Activated CD4-positive, alpha-beta T cell treated with anti-CD3 and anti-CD28 coated beads, Interleukin-2, amount 50 U/mL, for 1 hour (primary cell): ENCODE measurements around the gene DNAJC5.
A peak's percentile ranks its signal among the peaks of the same experiment; 100 is the strongest.

Source experiments
- DNase-seq: peaks from one replicate; pipeline ENCODE4 v3.0.0-alpha.2; 2020

Gene DNAJC5

DNA sequence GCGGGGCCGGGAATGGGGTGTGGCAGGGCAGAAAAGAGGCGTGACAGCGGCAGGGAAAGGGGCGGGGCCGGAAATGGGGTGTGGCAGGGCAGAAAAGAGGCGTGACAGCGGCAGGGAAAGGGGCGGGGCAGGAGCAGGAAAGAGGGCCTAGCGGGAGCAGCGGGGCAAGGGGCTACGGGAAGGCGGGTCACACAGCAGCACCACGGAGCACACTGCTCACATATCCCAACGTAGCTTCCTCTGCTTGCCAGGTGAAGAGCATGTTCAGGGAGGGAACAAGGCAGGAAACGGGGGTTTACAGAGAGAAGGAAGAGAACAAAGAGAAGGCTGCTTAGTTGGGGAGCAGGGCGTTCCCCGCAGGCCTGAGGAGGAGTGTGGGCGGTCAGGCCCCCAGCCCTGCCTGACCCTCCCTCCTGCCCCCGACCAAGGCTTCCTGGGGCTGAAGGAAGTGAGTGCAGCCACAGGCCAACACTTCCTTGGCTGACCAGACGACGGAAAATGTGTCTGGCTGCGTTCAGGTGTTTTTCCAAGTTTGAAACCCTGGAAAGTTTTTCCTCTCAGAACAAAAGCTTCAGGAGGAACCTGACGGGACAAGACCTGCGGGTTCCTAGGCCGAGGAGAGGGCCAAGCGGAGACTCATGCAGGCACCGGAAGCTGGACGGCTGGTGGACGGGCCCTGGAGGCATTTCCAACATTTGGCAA, 47.5 kb downstream of the DNAJC5 start:
- DNase-seq = peak; percentile 40

DNA sequence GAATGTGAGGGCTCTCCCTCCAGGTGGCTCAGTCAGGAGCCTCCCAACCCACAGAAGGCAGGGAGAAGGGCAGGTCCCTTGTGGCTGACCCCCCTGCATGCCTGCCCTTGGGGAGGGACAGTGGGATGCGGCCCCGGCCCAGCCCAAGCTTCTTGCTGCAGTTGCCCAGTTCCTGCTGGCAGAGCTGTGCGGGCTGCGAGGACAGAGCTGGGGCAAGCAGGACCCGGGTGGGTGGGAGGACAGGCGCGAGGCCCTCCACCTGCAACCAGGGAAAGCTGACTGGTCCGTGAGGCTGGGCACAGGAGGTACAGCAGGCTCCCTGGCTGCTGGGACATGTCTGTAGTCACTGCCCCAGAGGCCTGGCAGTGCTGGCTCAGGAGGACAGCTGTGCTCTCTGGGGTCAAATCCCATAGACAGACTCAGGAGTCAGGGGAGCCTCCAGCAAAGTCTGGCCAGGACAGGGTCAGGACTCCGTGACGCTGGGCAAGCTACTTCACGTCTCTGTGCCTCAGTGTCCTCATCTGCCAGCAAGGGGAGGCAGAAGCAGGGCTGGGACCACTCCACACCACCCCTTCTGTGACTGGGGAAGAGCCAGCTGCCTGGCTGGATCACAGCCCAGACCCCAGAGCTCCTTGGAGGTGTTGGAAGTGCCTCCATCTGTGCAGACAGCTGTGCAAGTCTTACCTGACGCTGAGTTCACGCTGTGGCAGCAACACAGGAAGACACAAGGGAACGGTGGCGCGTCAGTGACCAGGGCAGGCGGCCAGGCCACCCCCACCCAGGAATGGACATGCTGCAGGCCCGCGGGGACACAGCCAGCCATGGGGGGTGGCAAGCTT, 48.3 kb downstream of the DNAJC5 start:
- no peak for DNase-seq

DNA sequence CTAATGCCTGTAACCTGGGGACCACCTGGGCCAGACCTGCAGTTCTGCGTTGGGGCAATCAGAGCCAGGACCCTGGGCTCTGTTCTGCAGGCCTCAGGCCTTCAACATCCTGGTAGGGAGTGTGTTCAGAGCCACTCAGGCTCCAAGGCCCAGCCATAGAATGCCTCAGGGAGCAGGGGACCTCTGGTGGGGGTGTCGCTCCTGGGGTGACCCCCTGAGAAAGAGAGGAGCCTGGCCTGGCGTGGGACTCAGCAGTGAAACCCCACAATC, 48.8 kb downstream of the DNAJC5 start:
- no peak for DNase-seq

DNA sequence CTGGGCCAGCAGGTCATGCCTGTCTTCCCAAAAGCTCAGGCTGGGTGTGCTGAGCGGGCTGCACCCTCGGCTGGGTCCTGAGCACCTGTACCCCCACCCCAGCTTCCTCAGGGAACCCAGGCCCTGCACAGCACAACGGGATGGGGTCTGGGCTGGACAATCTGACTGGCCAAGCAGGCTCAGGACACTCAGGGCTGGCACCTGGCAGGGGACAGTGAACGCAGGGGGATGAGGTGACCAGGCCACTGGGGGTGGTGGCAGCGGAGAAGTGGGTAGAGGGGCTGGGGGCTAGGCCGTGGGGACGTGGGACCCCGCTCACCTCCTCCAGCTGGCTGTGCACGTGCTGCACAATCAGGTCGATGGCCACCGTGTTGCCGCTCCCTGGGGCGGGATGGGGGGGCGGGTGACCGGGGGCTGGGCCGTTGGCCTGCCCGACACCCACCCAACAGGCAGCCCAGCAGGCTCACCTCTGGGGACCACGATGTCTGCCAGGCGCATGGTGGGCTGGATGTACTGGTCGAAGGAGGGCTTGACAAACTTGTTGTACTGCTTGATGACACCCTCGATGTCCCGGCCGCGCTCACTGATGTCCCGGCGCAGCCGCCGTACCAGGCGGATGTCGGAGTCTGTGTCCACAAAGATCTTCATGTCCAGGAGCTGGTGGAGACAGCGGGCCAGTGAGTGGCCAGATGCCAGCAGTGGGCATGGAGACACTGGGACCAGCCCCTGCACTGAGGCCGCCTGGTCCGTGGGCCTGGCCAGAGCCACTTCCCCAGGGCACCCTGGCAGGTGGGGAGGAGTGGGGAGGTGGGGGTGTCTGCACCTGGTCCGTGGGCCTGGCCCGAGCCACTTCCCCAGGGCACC, 49.4 kb downstream of the DNAJC5 start:
- no peak for DNase-seq

DNA sequence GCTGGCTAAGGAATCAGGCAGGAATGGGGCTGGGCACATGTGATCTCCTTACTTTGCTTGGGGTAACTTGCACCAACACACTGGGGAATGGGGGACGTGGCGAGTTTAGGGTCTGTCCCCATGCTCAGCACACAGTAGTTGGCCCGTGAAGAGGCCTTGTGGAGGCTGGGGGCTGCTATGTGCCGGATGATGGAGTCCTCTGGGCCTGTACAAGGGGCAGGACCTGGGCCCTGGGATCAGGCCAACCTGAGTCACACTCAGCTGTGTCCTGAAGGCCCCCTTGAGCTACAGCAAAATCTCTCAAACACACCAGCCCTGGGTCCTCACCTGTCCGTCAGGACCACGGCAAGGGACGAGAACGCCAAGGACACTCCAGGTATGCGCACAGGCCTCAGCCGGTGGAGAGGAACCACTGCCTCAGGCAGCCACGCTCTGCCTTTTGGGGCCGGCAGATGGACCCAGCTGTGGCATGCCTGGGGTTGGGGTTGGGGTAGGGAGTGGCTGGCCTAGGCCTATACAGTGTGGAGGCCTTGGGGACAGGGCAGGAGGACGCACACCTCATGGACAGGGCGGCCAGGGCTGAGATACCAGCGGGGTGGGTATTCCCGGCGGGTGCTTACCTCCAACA, 50.2 kb downstream of the DNAJC5 start:
- DNase-seq = no peak

DNA sequence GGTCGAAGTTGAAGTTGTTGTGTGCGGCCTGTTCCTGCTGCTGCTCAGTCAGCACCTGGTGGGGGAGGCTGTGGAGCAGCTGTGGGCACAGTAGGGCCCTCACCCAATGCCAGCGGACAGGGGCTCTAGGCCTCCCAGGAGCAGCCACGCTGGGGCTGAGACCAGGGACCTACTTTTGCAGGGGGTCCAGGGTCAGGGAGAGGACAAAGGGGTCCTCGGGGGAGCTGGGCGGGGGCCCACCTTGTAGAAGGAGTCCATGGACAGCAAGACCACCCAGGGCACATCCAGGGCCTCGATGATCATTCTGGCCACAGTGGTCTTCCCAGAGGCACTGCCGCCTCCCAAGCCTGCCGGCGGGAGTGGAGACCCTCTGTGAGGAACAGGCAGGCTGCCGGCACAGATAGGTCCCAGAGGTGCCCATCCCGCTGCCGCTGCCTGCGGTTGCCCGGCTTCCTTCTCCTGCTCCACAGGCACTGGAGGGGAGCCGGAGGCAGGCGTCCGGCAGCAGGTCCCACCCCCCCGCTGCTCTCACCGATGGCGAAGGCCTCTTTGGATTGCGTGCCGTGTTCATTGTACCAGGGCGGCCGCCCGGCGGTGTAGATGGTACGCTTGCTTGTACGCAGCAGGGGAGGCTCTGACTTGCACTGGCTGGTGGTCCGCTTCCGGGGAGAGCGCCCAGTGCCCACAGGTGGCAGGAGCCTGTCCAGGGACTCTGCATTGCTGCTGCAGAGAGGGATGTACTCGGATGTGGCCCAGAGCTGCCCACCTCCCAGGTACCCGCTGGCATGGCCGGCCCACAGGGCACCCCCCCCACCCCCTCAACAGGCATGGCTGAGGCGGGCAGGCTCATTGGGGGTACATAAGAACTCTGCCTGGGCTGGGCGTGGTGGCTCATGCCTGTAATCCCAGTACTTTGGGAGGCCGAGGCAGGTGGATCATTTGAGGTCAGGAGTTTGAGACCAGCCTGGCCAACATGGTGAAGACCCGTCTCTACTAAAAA, 51.3 kb downstream of the DNAJC5 start:
- DNase-seq = no peak

DNA sequence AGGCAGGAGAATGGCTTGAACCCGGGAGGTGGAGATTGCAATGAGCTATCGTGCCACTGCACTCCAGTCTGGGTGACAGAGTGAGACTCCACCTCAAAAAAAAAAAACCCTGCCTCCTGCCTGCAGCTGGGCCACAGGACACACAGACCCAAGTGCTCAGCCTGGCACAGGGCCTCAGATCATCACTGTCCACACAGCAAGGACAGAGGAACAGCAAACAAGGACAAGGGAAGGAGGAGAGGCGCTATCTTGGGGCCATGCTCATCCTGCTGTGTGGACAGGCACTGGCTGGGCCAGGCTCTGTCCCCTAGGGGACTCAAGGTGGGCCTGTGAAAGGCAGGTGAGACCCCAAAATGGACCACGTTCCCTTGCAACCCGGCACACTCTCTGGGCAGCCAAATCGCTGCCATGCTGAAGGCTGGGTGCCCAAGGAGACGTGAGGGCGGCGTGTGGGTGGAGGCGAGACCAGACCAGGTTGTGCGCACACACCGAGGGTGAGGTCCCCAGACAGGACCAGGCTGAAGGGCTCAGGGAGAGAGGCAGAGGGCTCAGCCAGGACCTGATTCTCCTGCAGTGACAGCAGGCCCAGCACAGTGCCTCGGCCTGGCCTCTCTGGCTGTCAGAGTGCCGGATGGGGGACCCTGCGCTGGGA, 52.2 kb downstream of the DNAJC5 start:
- no peak for DNase-seq

DNA sequence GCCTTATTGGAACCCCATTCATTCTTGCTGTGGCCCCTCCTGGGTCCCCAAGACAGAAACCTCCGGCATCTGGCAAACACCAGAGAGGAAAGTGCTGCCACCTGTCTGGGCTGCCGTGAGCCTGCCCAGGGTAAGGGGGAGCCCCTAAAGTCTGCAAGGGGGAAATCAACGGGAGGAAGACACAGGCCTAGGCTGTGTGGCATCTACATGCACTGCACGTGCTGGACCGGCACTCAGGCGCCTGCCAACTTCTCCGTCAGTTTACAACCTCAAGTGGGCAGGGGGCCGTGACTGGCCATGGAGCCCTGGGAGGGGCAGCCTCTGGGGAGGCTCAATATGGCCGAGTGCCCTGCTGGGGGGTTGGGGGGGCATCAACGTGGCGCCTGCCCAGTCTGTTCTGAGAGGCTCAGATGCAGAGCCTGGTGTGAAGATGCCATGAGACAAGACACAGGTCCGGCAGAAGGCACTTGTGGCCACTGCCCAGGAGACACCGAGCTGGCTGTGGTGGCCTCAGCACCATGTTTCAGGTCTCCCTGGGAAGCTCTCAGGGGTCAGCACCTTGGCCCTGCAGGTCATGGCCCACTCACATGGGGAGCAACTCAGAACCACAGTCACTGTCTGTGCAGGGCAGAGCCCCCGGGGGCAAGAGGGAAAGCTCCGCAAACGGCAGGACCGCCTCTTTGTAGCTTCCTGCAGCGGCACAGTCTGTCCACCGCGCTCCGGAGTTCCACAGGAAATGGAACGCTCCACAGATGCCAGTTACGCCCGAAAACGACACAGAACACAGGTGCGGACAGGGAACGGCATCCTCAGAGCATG, 52.9 kb downstream of the DNAJC5 start:
- no peak for DNase-seq

DNA sequence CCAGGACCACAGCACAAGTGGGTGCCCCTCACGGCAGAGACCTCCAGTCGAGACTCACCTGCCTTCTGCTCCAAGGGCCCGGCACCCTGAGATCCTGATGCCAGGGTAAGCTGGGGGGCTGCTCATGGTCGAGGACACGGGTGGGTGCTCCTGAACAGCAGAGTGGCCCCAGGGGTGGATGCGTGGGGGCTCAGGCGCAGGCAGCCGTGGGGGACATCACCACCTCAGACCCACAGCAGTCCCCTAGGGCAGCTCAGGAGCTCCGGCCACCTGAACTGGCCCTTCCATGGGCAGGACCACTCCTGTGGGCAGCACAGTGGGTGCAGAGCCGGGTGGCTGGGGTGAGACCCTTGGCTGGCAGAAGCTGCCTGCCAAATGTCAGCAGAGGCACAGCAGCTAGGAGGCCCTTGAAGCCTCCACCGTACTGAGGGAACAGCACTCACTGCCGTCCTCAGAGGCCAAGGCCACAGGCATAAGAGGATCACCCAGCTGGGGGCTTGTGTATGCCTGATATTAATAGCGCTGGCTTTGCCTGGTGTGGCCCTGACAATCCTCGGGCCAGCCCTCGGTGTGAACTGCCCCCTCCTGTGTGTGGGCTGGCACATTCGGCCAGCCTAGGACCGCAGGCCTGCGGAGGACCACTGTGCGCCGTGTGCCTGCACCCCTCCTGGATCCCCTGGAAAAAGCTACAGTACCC, 55.9 kb downstream of the DNAJC5 start:
- no peak for DNase-seq

DNA sequence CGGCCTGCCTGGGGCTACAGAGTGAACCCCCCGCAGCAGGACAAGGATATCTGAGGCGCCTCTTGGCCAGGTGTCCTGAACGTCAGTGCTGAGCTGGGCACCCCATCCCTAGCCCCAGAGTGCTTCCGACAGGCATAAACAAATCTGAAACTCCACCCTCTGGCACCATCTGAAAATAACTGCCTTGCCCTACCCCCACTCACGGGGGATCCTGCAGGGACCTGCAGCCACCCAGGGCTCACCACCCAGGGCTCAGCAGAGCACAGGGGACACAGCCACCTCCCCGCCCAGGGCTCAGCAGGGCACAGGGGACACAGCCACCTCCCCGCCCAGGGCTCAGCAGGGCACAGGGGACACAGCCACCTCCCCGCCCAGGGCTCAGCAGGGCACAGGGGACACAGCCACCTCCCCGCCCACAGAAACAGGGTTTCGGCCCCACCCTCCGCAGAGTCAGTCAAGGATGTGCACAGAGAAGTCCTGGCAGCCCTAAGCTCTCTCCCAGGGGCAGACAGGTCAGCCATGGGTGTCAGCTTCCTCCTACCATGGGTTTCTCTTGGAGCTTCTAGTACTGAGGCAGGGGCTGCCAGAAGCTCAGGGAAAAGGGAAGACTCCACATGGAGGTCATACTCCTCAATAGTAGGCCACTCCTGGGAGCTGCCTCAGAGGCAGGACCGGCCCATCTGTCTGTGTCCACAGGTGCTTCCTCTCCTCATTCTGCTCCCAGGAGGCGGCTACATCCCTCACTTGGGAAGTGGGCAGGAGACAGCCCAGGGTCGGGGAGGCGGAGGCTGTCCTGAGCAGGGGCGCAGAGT, 56.7 kb downstream of the DNAJC5 start:
- DNase-seq = no peak

DNA sequence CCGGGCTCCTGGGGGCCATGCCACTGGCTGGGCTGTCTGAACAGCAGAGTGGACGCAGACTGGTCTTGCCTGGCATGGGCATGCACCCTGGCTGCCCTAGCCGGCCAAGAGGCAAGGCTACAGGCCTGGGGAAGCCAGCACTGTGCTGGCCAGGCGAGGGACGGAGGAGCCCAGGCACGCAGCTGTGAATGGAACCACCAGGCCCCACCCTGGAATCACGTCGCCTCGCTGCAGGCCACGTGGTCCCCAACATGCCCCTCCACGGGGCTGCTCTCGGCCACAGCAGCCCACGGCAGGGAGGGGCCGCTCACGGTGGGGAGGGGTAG, 57.2 kb downstream of the DNAJC5 start:
- no peak for DNase-seq

DNA sequence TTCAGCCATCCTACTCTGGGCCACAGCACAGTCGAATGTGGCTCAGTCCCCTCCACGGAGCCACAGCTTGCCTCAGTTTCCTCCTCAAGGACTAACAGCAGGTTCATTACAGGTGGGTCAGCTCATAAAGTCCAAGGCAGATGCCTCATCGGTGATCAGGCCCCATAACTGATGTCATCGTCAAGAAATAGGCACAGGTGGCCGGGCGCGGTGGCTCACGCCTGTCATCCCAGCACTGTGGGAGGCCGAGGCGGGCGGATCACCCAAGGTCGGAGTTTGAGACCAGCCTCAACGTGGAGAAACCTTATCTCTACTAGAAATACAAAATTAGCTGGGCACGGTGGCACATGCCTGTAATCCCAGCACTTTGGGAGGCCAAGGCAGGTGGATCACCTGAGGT, 57.8 kb downstream of the DNAJC5 start:
- no peak for DNase-seq

DNA sequence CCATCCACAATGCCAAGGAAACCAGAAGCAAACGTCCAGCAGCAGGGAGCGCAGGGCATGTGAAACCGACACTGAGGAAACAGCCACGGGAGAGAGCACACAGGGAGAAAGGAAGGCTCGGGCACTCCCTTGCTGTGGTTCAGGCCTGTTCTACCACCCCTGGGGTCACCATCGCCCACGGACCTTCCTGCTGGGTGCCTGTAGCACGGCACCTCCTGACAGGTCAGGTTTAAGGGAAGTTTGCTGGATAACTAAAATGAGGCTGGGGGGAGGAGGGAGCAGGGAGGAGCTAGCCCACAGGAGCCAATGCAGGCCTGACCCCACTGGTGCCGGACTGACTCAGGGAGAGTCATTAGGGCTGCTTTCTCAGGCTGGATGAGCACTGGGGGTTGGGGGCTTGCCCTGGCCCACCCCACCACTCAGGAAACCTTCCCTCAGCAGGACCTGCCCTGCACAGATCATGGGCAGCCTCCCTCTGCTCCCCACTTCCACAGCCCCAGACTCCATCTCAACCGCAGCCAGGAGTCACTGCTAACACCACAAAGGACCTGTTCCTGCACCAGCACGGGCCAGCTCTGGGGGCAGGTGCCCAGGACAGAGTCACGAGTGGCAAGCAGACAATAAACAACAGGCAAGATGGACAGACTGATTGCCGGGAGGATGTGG, 59.0 kb downstream of the DNAJC5 start:
- DNase-seq = no peak

DNA sequence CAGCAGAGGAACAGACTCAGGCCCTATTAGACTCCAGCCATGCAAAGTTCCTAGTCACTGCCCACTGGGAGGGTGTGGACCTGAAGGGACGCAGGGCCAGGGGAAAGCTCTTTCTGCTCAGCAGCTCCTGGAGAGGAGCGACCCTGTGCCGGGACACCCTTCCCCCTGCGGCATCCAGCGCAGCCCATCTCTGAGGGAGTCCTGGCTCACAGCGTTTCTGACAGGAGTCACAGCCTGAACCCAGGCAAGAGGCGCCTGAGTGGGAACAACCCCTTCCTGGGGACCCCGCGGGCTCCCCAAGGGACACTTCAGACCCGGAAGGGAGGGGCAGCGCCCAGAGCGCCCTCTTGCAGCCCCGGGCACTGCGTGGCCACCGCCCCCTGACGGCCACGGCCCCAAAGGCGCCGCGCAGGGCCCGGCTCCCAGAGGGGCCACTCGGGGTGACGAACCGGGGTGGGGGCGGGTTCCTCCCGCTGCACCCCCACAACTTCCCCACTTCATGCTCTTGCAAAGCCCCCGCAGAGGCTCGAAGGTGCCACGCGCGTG, 60.4 kb downstream of the DNAJC5 start:
- DNase-seq = peak; percentile 29

DNA sequence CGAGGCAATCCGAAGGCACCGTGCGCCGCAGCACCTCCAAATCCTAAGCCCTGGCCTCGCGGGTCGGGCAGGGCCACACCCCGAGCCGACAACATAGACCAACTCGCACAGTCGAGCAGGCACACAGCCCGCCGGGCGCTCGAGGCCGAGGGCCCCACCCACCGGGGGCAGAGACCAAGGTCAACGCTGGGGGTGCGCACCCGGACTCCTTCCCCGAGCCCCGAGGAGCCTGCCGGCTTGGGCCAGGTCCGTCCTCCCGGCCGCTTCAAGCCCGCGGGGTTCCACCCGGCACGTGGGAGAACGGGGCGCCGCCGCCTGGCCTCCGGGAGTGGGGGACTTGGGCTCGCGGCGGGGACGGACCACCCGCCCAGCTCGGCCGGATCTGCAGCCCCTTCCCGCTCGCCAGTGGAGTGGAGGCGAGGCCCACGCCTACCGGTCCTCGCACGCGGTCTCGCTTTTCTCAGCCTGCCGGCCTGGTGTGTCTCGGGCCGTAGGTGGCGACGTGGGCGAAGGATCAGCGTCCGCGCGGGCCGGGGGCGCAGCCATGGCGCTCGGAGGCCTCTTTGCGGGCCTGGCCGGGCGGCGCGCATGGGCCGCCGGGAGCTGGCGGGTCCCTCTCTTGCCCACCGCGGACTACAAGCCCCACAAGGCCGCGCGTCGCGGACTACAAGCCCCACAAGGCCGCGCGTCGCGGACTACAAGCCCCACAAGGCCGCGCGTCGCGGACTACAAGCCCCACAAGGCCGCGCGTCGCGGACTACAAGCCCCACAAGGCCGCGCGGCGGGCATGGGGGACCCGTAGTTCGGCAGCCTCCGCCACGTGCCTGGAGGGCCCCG, 61.1 kb downstream of the DNAJC5 start, which contains the start of gene UCKL1:
UCKL1 (minus strand) TSS at position 590 of the 837 bp plus-strand sequence; CDS start at position 546, 44 bp downstream.
- peak; percentile 90 for DNase-seq

DNA sequence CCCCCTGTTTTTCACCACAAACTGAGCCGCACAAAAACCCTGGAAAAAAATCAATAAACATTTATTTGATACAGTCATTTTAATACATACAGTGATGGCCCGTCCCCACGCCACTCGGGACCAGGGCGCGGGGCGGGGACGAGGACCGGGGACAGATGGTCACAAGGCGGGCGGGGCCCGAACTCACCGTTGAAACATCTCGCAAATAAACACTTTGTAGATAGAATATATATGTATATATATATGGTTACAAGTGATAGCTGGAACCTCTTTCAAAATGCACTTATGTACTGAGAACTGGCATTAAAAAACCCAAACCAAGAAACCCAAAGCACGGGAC, 61.7 kb downstream of the DNAJC5 start:
- no peak for DNase-seq

DNA sequence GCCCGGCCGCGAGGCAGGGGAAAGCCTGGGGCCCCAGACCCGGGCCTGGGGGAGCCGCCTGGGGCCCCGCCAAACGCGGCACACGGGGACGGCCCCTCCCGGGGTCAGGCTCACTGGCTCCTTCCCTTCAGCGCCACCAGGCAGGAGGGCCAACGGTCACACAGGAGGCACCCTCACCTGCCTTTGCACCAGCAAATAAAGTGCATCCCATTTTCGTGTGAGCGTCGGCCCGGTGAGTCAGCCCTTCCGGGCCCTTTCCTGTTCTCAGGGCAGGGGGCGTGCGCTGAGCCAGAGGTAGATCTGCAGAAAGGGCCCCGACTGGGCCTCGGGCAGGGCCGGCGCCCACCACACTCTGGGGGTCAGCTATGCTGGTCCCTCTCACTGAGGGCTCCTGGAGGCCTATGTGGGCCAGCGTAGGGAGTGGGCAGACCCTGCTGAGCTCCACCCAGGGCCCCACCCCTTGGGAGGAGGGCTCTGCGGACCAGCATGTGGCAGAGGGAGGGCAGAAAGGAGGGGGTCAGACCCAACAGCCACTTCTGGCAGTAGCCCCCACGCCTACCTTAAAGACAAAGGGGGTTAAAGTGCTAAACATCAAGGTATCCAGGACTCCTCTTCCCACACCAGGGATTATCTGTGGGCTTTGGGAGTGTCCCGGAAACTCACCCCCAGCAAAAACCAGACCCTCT, 62.2 kb downstream of the DNAJC5 start:
- DNase-seq = peak; percentile 65
